Sigmoid colon (tissue), 7 donors: ENCODE results near the gene ETS2. TPM values are rescaled to one million over a fixed set of nuclear protein-coding genes. Genes with fewer than 3 reads are reported as not detected.

ENCODE experiments used
- DNase-seq: peaks from one replicate; pipeline ENCODE4 v3.0.0-alpha.2; 2019
- H3K27ac ChIP-seq, 4 donors: fragments of 200-600 bp; sonication (generic); one replicate each; pipeline ENCODE4 v1.5.1; 2016 to 2019; ENCODE audit warnings: mild to moderate bottlenecking in 1 of 4
- H3K27me3 ChIP-seq, 3 donors: fragments of 200-600 bp; sonication (generic); one replicate each; pipeline ENCODE4 v1.5.1; 2019; ENCODE audit warnings: mild to moderate bottlenecking in 1 of 3
- H3K36me3 ChIP-seq, 4 donors: fragments of 200-600 bp; sonication (generic); one replicate each; pipeline ENCODE4 v1.5.1; 2016 to 2019
- H3K4me1 ChIP-seq, 4 donors: fragments of 200-600 bp; sonication (generic); one replicate each; pipeline ENCODE4 v1.5.1; 2017 to 2019
- H3K4me3 ChIP-seq, 4 donors: fragments of 200-600 bp; sonication (generic); one replicate each; pipeline ENCODE4 v1.5.1; 2017 to 2019; ENCODE audit warnings: mild to moderate bottlenecking in 2 of 4, moderate library complexity in 1 of 4
- H3K9me3 ChIP-seq, 4 donors: fragments of 200-600 bp in 3 of 4; sonication (generic) in 3 of 4; one replicate each; pipeline versions ENCODE4 v1.5.1 to v1.6.1; 2013 to 2019
- EP300 ChIP-seq, 4 donors: sonication (generic); formaldehyde crosslinking; IDR thresholded peaks; one replicate each; pipeline ENCODE4 v1.6.1; 2017; ENCODE audit warnings: antibody characterized with exemption in 4 of 4
- POLR2A ChIP-seq, 2 donors: fragments of 450-650 bp; IDR thresholded peaks; one replicate each; pipeline ENCODE4 v1.6.1; 2016; ENCODE audit warnings: antibody characterized with exemption in 2 of 2, mild to moderate bottlenecking in 2 of 2, moderate library complexity in 2 of 2
- POLR2AphosphoS5 ChIP-seq, 4 donors: sonication (generic); formaldehyde crosslinking; IDR thresholded peaks; one replicate each; pipeline ENCODE4 v1.6.1; 2017; ENCODE audit warnings: antibody characterized with exemption in 4 of 4
- WGBS, 2 donors: extraction: QIAGEN DNeasy Blood & Tissue Kit; methylation state at CpG; one replicate each; pipeline ENCODE4 v1.1.7; 2013; 5-methylcytosine and 5-hydroxymethylcytosine counted together
- intact Hi-C: fragments of 100-400 bp; cut with DNase I; formaldehyde crosslinking; loops from one replicate; pipeline ENCODE4 v1.15.1; 2023
- polyA plus RNA-seq, 3 donors: library from polyadenylated mRNA; stranded (reverse); fragments of 200-250 nt; gene quantifications; one replicate each; pipeline ENCODE4 v1.2.3, GENCODE V29; 2013
- total RNA-seq, 4 donors: library from RNA; depleted of rRNA; stranded (reverse); fragments of >200 nt; gene quantifications; one replicate each; pipeline ENCODE4 v1.1.0, GENCODE V29; 2016
- TF ChIP-seq, protein P1 (sequence below), 4 experiments: fragments of 450-650 bp in 3 of 4; fragments of 200-600 bp in 1 of 4; IDR thresholded peaks; one replicate each; pipeline ENCODE4 v1.5.1; 2016 to 2019; ENCODE audit warnings: antibody characterized with exemption in 4 of 4, mild to moderate bottlenecking in 3 of 4, moderate library complexity in 2 of 4
- donor health status: healthy with polysubstance abuse.
- donor health status: Bipolar disorder and iron deficiency.
- donor health status: healthy.

ETS2 gene
- total and polyA plus RNA-seq, 7 donors: 32.1 to 133 (median 49.2) TPM

- no peak for TF ChIP-seq POLR2AphosphoS5 (IDR thresholded peaks at IDR 0.05)
- 70 to 74% methylated on average over 1 of the region's 1 CpG for WGBS, 2 donors
- no peak for DNase-seq
These were observed 20.2 kb upstream of the ETS2 start for GRCh38 chr21:38785483-38785882.

GRCh38 chr21:38787016-38787415 lies 18.7 kb upstream of the ETS2 start:
- TF ChIP-seq, protein P1, sequence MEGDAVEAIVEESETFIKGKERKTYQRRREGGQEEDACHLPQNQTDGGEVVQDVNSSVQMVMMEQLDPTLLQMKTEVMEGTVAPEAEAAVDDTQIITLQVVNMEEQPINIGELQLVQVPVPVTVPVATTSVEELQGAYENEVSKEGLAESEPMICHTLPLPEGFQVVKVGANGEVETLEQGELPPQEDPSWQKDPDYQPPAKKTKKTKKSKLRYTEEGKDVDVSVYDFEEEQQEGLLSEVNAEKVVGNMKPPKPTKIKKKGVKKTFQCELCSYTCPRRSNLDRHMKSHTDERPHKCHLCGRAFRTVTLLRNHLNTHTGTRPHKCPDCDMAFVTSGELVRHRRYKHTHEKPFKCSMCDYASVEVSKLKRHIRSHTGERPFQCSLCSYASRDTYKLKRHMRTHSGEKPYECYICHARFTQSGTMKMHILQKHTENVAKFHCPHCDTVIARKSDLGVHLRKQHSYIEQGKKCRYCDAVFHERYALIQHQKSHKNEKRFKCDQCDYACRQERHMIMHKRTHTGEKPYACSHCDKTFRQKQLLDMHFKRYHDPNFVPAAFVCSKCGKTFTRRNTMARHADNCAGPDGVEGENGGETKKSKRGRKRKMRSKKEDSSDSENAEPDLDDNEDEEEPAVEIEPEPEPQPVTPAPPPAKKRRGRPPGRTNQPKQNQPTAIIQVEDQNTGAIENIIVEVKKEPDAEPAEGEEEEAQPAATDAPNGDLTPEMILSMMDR (IDR thresholded peaks at IDR 0.05): no peak
- TF ChIP-seq POLR2A (IDR thresholded peaks at IDR 0.05) (no peak), POLR2AphosphoS5 (IDR thresholded peaks at IDR 0.05) (no peak), EP300 (IDR thresholded peaks at IDR 0.05) (no peak)
- WGBS, 2 donors: 14 to 42% methylated on average over 6 of the region's 6 CpGs
- Histone ChIP-seq H3K27ac (no peak overlapping the region), H3K4me3 (no peak overlapping the region), H3K36me3 (no peaks in the 10 kb centered on the region), H3K27me3 (no peaks in the 10 kb centered on the region), H3K9me3 (peaks cover 0 to 7% (median 0%) of the 10 kb centered on the region in 4 donors), H3K4me1 (no peaks in the 10 kb centered on the region)
- DNase-seq: no peak
- intact Hi-C loops: no loop called here

More at GRCh38 chr21:38785483-38785882, 20.2 kb upstream of the ETS2 start:
- no peaks in the 10 kb centered on the region for H3K27me3 ChIP-seq
- no peaks in the 10 kb centered on the region for H3K4me1 ChIP-seq
- H3K9me3 ChIP-seq: peaks cover 0 to 4% (median 0%) of the 10 kb centered on the region in 4 donors
- H3K27ac ChIP-seq: no peak overlapping the region
- intact Hi-C loops: no loop called here
- no peak overlapping the region for H3K4me3 ChIP-seq
- H3K36me3 ChIP-seq: no peaks in the 10 kb centered on the region

GRCh38 chr21:38787461-38788274 lies 18.1 kb upstream of the ETS2 start:
- Histone ChIP-seq H3K27me3 (no peaks in the 10 kb centered on the region), H3K36me3 (no peaks in the 10 kb centered on the region), H3K4me1 (no peaks in the 10 kb centered on the region), H3K4me3 (no peak overlapping the region), H3K9me3 (peaks cover 0 to 4% (median 0%) of the 10 kb centered on the region in 4 donors), H3K27ac (no peak overlapping the region)
- intact Hi-C loops: no loop called here
- WGBS, 2 donors: 13 to 62% methylated on average over 19 of the region's 19 CpGs
- DNase-seq: no peak
- TF ChIP-seq EP300 (IDR thresholded peaks at IDR 0.05) (no peak), POLR2AphosphoS5 (IDR thresholded peaks at IDR 0.05) (no peak), POLR2A (IDR thresholded peaks at IDR 0.05) (no peak)
- TF ChIP-seq, protein P1 (IDR thresholded peaks at IDR 0.05): no peak

- intact Hi-C loops: no loop called here
- no peaks in the 10 kb centered on the region for H3K27me3 ChIP-seq
- no peak for TF ChIP-seq POLR2AphosphoS5 (IDR thresholded peaks at IDR 0.05)
- WGBS, 2 donors: 37 to 71% methylated on average over 4 of the region's 4 CpGs
- H3K4me1 ChIP-seq: no peaks in the 10 kb centered on the region
- peaks cover 0 to 4% (median 0%) of the 10 kb centered on the region in 4 donors for H3K9me3 ChIP-seq
- H3K4me3 ChIP-seq: no peak overlapping the region
- DNase-seq: no peak
- no peak overlapping the region for H3K27ac ChIP-seq
- H3K36me3 ChIP-seq: no peaks in the 10 kb centered on the region
These were observed 17.3 kb upstream of the ETS2 start for GRCh38 chr21:38788275-38788905.

GRCh38 chr21:38789275-38789674 lies 16.5 kb upstream of the ETS2 start:
- 70 to 89% methylated on average over 3 of the region's 3 CpGs for WGBS, 2 donors
- Histone ChIP-seq H3K36me3 (no peaks in the 10 kb centered on the region), H3K27me3 (no peaks in the 10 kb centered on the region), H3K27ac (no peak overlapping the region), H3K4me3 (no peak overlapping the region), H3K4me1 (no peaks in the 10 kb centered on the region), H3K9me3 (peaks cover 0 to 4% (median 0%) of the 10 kb centered on the region in 4 donors)
- DNase-seq: no peak
- intact Hi-C loops: no loop called here
- TF ChIP-seq, protein P1 (IDR thresholded peaks at IDR 0.05): no peak
- no peak for TF ChIP-seq POLR2A (IDR thresholded peaks at IDR 0.05)
- no peak for TF ChIP-seq POLR2AphosphoS5 (IDR thresholded peaks at IDR 0.05)
- no peak for TF ChIP-seq EP300 (IDR thresholded peaks at IDR 0.05)
